Esophagus muscularis mucosa (tissue), 4 donors: ENCODE data around the gene SLC17A8.

ENCODE experiments used
- CTCF ChIP-seq, 3 experiments: fragments of 200-600 bp in 2 of 3; fragments of 450-650 bp in 1 of 3; sonication (generic) in 2 of 3; IDR thresholded peaks; one replicate each; pipeline ENCODE4 v1.5.1; 2017 to 2019; ENCODE audit warnings: antibody characterized with exemption in 3 of 3, mild to moderate bottlenecking in 2 of 3, moderate library complexity in 1 of 3
- EP300 ChIP-seq: sonication (generic); formaldehyde crosslinking; IDR thresholded peaks from one replicate; pipeline ENCODE4 v1.6.1; 2017; ENCODE audit warnings: antibody characterized with exemption
- POLR2A ChIP-seq: fragments of 450-650 bp; IDR thresholded peaks from one replicate; pipeline ENCODE4 v1.6.1; 2017; ENCODE audit warnings: antibody characterized with exemption, moderate library complexity, mild to moderate bottlenecking, low read depth

GRCh38 chr12:100359248-100359647, 2.4 kb downstream of the SLC17A8 start:
- TF ChIP-seq CTCF (IDR thresholded peaks at IDR 0.05) (no peak), POLR2A (no peak), EP300 (no peak)
